GM19023 (cell line): ENCODE data around the gene MUSK.

Experiments
- ATAC-seq: cut with Tn5 transposase; IDR thresholded peaks from one replicate; pipeline ENCODE4 v1.9.1; 2021; ENCODE audit warnings: mild to moderate bottlenecking, moderate library complexity; ENCODE audit not compliant: unreplicated experiment

MUSK gene

DNA sequence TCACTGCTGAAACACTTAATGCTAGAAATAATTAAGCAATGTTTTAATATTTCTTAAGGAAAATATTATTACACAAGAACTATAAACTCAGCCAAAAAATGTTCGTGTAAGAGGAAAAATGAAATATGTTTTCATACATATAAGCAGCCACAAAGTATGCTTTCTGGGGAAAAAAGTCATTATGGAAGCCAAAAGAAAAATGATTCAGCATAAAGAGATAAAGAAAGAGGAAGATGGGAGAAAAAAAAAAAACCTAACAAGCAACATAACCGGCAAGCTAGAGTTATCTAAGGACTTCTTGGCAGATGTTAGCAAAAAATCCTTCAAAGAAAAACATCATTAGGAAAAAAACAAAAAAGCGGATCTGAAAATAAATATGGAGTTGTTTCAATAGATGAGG lies 179.1 kb downstream of the MUSK start:
- no peak for ATAC-seq

DNA sequence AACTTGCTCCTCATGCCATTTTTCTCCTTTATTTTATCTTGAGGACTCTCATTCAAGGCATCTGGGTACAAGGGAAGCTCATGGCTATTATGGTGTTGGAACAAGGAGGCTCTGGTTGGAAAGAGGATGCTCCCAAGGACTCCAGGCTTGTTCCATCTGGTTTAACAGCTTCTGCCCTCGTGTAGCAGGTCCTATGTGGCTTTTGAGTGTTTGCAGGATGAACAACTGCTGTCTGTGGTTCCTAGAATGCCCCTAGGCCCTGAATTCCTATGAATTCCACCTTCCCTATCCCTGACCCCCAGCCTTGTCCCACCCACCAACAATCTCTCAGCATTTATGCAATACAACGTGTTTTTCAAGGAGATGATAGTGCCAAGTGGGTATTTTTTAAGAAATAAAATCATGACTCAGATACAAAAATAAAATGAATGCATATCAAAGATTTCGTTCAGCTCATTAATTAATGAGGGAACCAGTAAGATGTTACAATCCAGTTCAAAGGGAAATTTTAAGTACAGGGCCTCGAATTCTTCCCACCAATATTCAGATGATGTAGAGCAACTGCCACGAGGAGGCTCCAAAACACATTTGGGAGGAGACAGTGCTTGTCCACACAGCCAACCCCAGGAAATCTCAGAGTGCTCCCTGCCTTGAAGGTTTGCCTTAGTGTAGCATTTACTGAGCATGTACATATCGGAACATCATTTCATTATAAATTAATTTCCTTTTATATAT lies 182.0 kb downstream of the MUSK start:
- no peak for ATAC-seq
